ENCODE data around the gene PIGX.

GRCh38 chr3:196771067-196771466 lies 58.9 kb downstream of the PIGX start:
- TF ChIP-seq CTCF (IDR thresholded peaks at IDR 0.05 in 8 of 11, conservative IDR thresholded peaks at IDR 0.05 in 3 of 11) (no peak), POLR2A (IDR thresholded peaks at IDR 0.05) (no peak), POLR2AphosphoS5 (IDR thresholded peaks at IDR 0.05) (no peak)

Measured in spleen (tissue), 7 donors.